NCI-H1930 (cell line): Measurements from ENCODE around the gene ADGRG3.

Experiments
- DNase-seq, 2 experiments: peaks; one replicate each; lab custom pipeline; 2025; lab: John Stamatoyannopoulos, UW

ADGRG3 gene

GRCh38 chr16:57736419-57737351 lies 68.6 kb downstream of the ADGRG3 start:
- no peak for DNase-seq

DNA sequence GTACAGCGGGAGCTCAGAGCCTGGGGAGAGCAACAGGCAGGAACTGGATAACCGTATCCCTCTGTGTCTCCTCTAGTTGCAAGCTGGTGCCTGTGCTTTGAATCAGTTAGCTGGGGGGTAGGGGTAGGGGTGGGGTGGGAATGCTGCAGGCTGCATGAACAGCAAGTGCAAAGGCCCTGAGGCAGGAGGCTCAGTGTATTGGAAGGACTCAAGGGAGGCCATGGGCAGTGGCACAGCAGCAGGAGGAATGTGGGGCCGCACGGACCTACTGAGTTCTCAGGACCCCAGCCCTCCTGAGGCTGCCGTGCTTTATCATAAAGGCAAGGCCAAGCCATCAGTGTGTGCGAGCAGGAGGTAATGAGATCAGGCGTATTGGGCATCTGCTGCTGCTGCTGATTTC lies 70.7 kb downstream of the ADGRG3 start:
- no peak for DNase-seq
